Measurements from ENCODE around the gene TBCE.
"Not testable (repeated sequence)": the region's sequence is repeated elsewhere in the genome, so short reads cannot be mapped to it uniquely, and the experiment has no call there.

DNA sequence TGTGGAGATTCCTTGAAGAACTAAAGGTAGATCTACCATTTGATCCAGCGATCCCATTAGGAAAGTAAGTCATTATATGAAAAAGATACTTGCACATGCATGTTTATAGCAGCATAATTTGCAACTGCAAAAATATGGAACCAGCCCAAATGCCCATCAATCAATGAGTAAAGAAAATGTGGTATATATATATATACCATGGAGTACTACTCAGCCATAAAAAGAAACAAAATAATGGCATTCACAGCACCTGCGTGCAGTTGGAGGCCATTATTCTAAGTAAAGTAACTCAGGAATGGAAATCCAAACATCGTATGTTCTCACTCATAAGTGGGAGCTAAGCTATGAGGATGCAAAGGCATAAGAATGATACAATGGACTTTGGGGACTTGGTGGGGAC, 95.6 kb downstream of the TBCE start:
- TF ChIP-seq, protein P1, sequence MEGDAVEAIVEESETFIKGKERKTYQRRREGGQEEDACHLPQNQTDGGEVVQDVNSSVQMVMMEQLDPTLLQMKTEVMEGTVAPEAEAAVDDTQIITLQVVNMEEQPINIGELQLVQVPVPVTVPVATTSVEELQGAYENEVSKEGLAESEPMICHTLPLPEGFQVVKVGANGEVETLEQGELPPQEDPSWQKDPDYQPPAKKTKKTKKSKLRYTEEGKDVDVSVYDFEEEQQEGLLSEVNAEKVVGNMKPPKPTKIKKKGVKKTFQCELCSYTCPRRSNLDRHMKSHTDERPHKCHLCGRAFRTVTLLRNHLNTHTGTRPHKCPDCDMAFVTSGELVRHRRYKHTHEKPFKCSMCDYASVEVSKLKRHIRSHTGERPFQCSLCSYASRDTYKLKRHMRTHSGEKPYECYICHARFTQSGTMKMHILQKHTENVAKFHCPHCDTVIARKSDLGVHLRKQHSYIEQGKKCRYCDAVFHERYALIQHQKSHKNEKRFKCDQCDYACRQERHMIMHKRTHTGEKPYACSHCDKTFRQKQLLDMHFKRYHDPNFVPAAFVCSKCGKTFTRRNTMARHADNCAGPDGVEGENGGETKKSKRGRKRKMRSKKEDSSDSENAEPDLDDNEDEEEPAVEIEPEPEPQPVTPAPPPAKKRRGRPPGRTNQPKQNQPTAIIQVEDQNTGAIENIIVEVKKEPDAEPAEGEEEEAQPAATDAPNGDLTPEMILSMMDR (IDR thresholded peaks at IDR 0.05): not testable (repeated sequence)
- not testable (repeated sequence) for TF ChIP-seq POLR2A (IDR thresholded peaks at IDR 0.05)
